HepG2 (cell line): ENCODE data around the gene CHTF8. TPM values are rescaled to one million over a fixed set of nuclear protein-coding genes. Genes with fewer than 3 reads are reported as not detected.
A peak's percentile ranks its signal among the peaks of the same experiment; 100 is the strongest.

Source experiments
- BHLHE40 ChIP-seq: IDR thresholded peaks from 2 replicates; pipeline ENCODE4 v1.6.1; 2011; ENCODE audit warnings: low read length, improper control_type of control experiment
- BRCA1 ChIP-seq: sonication (generic); formaldehyde crosslinking; IDR thresholded peaks from 2 replicates; pipeline ENCODE4 v1.4.0; 2020; ENCODE audit warnings: missing genetic modification reagents
- CREB1 ChIP-seq, 2 experiments: fragments of 450-650 bp in 1 of 2; IDR thresholded peaks; 2 replicates each; pipeline ENCODE4 v1.6.1; 2016 to 2017; ENCODE audit warnings: control low read depth in 1 of 2, mild to moderate bottlenecking in 1 of 2, missing compliant biosample characterization in 1 of 2, missing genetic modification characterization in 1 of 2
- GFI1 ChIP-seq: sonication (generic); formaldehyde crosslinking; IDR thresholded peaks from 2 replicates; pipeline ENCODE4 v1.5.0; 2020; ENCODE audit warnings: missing genetic modification reagents, mild to moderate bottlenecking, borderline replicate concordance
- HOXA3 ChIP-seq: sonication (generic); formaldehyde crosslinking; IDR thresholded peaks from 2 replicates; pipeline ENCODE4 v1.5.0; 2020; ENCODE audit warnings: missing genetic modification reagents
- IKZF1 ChIP-seq: fragments of 450-650 bp; IDR thresholded peaks from 2 replicates; pipeline ENCODE4 v1.7.1; 2016
- KIAA2018 ChIP-seq: sonication (generic); formaldehyde crosslinking; IDR thresholded peaks from 2 replicates; pipeline ENCODE4 v1.5.0; 2020; ENCODE audit warnings: mild to moderate bottlenecking, missing genetic modification reagents, borderline replicate concordance
- MNT ChIP-seq: fragments of 450-650 bp; IDR thresholded peaks from 2 replicates; pipeline ENCODE4 v1.6.1; 2016
- NCOA1 ChIP-seq: sonication (generic); formaldehyde crosslinking; IDR thresholded peaks from 2 replicates; pipeline ENCODE4 v1.9.0; 2021; ENCODE audit warnings: missing genetic modification reagents
- PBX2 ChIP-seq: IDR thresholded peaks from 2 replicates; pipeline ENCODE4 v1.6.1; 2016; ENCODE audit warnings: control low read depth
- RARA ChIP-seq: IDR thresholded peaks from 2 replicates; pipeline ENCODE4 v1.6.1; 2016; ENCODE audit warnings: missing genetic modification reagents, missing compliant biosample characterization
- SALL1 ChIP-seq: sonication (generic); formaldehyde crosslinking; IDR thresholded peaks from 2 replicates; pipeline ENCODE4 v1.8.0; 2022; ENCODE audit warnings: mild to moderate bottlenecking, missing genetic modification reagents
- YEATS2 ChIP-seq: sonication (generic); formaldehyde crosslinking; IDR thresholded peaks from 2 replicates; pipeline ENCODE4 v1.4.0; 2020; ENCODE audit warnings: missing genetic modification reagents, borderline replicate concordance
- ZIK1 ChIP-seq: sonication (generic); formaldehyde crosslinking; IDR thresholded peaks from 2 replicates; pipeline ENCODE4 v1.5.0; 2020; ENCODE audit warnings: mild to moderate bottlenecking, low read depth, missing genetic modification reagents, borderline replicate concordance
- ZNF550 ChIP-seq: sonication (generic); formaldehyde crosslinking; IDR thresholded peaks from 2 replicates; pipeline ENCODE4 v1.4.0; 2020; ENCODE audit warnings: mild to moderate bottlenecking, missing genetic modification reagents, borderline replicate concordance
- ZNF577 ChIP-seq: sonication (generic); formaldehyde crosslinking; IDR thresholded peaks from 2 replicates; pipeline ENCODE4 v1.4.0; 2020; ENCODE audit warnings: mild to moderate bottlenecking, low read depth, missing genetic modification reagents, borderline replicate concordance
- polyA plus RNA-seq, 8 experiments: library from polyadenylated mRNA; depleted of rRNA in 3 of 8; stranded (reverse) in 7 of 8; unstranded in 1 of 8; fragments of >200 nt; fragmentation: Illumina TruSeq in 4 of 8; extraction: Trizol in 4 of 8; gene quantifications; 2 replicates each; pipeline versions ENCODE4 v1.2.1 to v1.2.3, GENCODE V29; 2011 to 2016; ENCODE audit warnings: low read depth in 4 of 8, missing spikeins in 1 of 8, mixed read lengths in 1 of 8; ENCODE audit not compliant: insufficient read depth in 1 of 8
- total RNA-seq, 5 experiments: library from RNA; depleted of rRNA; stranded (reverse); fragments of >200 nt; fragmentation: Illumina TruSeq; extraction: Trizol; gene quantifications; 2 replicates each; pipeline ENCODE4 v1.2.3, GENCODE V29; 2016; ENCODE audit warnings: low read depth in 1 of 5
- TF ChIP-seq, protein P1 (sequence below): sonication (generic); formaldehyde crosslinking; IDR thresholded peaks from 2 replicates; pipeline ENCODE4 v1.5.1; 2020; ENCODE audit warnings: missing genetic modification reagents, mild to moderate bottlenecking, borderline replicate concordance

Gene CHTF8
- total and polyA plus RNA-seq, 2 of the 13 experiments (the other 11 are each of a cell fraction or from before 2014, with no cell fraction given): 37.2 to 67.5 TPM

DNA sequence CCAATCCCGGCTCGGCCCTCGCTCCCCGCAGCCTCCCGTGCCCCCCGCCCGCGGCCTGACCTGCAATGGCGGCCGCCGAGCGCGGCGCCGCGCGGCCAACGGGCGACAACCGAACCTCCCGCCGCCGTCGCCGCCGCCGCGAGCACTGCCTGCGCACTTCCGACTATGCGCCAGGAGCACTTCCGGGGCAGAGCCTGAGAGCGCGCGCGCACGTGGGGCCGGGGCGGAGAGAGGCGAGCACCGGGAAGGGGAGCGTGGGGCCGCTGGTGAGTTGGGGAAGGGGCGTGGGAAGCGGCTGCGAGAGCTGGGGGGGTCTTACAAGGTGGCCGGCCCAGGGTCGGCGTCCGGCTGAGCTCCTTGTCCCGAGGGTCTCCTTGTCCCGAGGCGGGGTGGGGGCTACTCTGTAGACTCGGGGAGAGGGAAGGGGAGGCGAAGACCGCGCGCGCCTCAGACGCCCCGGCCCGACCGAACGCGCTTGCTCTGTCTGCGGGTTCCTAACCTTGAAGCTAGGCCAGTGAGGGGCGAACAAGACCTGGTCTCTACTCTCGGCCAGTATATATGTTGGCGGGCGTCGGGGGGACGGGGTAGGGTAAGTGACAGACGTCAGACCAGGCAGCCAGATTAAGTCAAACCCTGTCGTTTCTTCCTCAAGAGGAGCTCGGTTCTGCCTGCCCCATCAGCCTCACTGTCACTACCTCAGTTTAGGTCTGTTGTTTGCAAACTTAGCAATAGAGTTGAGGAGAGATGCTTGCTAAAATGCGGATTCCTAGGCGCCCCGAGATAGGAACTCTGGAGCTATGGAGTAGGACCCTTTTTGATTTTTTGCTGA lies at the start of gene CHTF8, which contains the start of gene UTP4 (continued):
- TF ChIP-seq NCOA1 (CRISPR knock-in tag): no peak
- peak; percentile 95; the same call in 1 of the 2 replicates for TF ChIP-seq HOXA3 (CRISPR knock-in tag)
- peak; percentile 10; the same call in 1 of the 2 replicates for TF ChIP-seq YEATS2 (CRISPR knock-in tag)
- no peak for TF ChIP-seq IKZF1
- no peak for TF ChIP-seq ZNF550 (CRISPR knock-in tag)
- TF ChIP-seq ZNF577 (CRISPR knock-in tag): no peak
- TF ChIP-seq KIAA2018 (CRISPR knock-in tag): no peak
- TF ChIP-seq MNT: peak; percentile 93
- TF ChIP-seq RARA (CRISPR knock-in tag): peak; percentile 32; the same call in 1 of the 2 replicates
- peak; percentile 82; the same call in 1 of the 2 replicates for TF ChIP-seq BRCA1 (CRISPR knock-in tag)
- TF ChIP-seq ZIK1 (CRISPR knock-in tag): peak; percentile 79
- peak; percentile 74 for TF ChIP-seq SALL1 (CRISPR knock-in tag)
- TF ChIP-seq CREB1 (IDR thresholded peaks at IDR 0.05): peak; percentile 49; the same call in 1 of the 2 replicates
- no peak for TF ChIP-seq CREB1 (CRISPR knock-in tag; IDR thresholded peaks at IDR 0.05)
- TF ChIP-seq, protein P1, sequence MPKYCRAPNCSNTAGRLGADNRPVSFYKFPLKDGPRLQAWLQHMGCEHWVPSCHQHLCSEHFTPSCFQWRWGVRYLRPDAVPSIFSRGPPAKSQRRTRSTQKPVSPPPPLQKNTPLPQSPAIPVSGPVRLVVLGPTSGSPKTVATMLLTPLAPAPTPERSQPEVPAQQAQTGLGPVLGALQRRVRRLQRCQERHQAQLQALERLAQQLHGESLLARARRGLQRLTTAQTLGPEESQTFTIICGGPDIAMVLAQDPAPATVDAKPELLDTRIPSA (CRISPR knock-in tag): no peak
- no peak for TF ChIP-seq PBX2 (CRISPR knock-in tag)
- TF ChIP-seq BHLHE40: peak; percentile 65
- no peak for TF ChIP-seq GFI1 (CRISPR knock-in tag)
